H1 (cell line): ENCODE measurements around the gene ECI1. TPM values are rescaled to one million over a fixed set of nuclear protein-coding genes. Genes with fewer than 3 reads are reported as not detected.

Source experiments
- EGR1 ChIP-seq: IDR thresholded peaks from 2 replicates; pipeline ENCODE4 v1.6.1; 2011; ENCODE audit warnings: low read depth, low read length, borderline replicate concordance
- KDM4A ChIP-seq: IDR thresholded peaks from one replicate; pipeline ENCODE4 v1.7.1; 2012; ENCODE audit warnings: low read depth, mild to moderate bottlenecking, moderate library complexity, low read length, inconsistent platforms; ENCODE audit not compliant: severe bottlenecking
- KDM5A ChIP-seq: fragments of 200-600 bp; IDR thresholded peaks from 2 replicates; pipeline ENCODE4 v1.7.1; 2012; ENCODE audit warnings: mild to moderate bottlenecking, low read length, inconsistent platforms, mixed read lengths
- polyA plus RNA-seq, 7 experiments: library from polyadenylated mRNA; depleted of rRNA in 3 of 7; stranded (reverse) in 5 of 7; unstranded in 2 of 7; fragments of >200 nt in 5 of 7; fragments of 200-250 nt in 2 of 7; gene quantifications; 1 replicate in 5 of 7; 2 replicates in 1 of 7; 4 replicates in 1 of 7; pipeline versions ENCODE4 v1.2.1 to v1.2.3, GENCODE V29; 2011 to 2013; ENCODE audit warnings: missing spikeins in 2 of 7, mixed read lengths in 2 of 7
- total RNA-seq: library from RNA; stranded (reverse); fragmentation: NEBNext Ultra II Directional; extraction: Animal tissue kit (Norgen Biotek cat#: 25700); gene quantifications from 2 replicates; pipeline ENCODE4 v1.2.1, GENCODE V29; 2021
- TF ChIP-seq, protein P1 (sequence below): fragments of 300-600 bp; sonication (generic); IDR thresholded peaks from 2 replicates; pipeline ENCODE4 v1.7.1; 2012; ENCODE audit warnings: low read length, moderate library complexity, mild to moderate bottlenecking, inconsistent platforms; ENCODE audit not compliant: insufficient replicate concordance

Gene ECI1
- total and polyA plus RNA-seq, 2 of the 8 experiments (the other 6 are each of a cell fraction or from before 2014, with no cell fraction given), result 79.5 to 151 TPM

DNA sequence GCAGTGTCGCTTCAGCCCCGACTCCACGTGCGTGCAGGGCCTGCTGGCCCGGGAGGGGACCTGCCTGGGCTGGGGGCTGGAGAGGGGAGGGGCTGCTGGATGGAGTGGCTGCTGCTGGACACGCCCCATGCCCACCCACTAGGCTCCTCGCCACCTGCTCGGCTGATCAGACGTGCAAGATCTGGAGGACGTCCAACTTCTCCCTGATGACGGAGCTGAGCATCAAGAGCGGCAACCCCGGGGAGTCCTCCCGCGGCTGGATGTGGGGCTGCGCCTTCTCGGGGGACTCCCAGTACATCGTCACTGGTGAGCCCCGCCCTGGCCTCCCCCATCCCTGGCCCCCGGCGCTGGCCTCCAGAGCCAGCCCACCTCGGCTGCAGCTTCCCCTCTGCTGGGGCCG is 43.1 kb downstream of the ECI1 start (continued):
- TF ChIP-seq, protein P1, sequence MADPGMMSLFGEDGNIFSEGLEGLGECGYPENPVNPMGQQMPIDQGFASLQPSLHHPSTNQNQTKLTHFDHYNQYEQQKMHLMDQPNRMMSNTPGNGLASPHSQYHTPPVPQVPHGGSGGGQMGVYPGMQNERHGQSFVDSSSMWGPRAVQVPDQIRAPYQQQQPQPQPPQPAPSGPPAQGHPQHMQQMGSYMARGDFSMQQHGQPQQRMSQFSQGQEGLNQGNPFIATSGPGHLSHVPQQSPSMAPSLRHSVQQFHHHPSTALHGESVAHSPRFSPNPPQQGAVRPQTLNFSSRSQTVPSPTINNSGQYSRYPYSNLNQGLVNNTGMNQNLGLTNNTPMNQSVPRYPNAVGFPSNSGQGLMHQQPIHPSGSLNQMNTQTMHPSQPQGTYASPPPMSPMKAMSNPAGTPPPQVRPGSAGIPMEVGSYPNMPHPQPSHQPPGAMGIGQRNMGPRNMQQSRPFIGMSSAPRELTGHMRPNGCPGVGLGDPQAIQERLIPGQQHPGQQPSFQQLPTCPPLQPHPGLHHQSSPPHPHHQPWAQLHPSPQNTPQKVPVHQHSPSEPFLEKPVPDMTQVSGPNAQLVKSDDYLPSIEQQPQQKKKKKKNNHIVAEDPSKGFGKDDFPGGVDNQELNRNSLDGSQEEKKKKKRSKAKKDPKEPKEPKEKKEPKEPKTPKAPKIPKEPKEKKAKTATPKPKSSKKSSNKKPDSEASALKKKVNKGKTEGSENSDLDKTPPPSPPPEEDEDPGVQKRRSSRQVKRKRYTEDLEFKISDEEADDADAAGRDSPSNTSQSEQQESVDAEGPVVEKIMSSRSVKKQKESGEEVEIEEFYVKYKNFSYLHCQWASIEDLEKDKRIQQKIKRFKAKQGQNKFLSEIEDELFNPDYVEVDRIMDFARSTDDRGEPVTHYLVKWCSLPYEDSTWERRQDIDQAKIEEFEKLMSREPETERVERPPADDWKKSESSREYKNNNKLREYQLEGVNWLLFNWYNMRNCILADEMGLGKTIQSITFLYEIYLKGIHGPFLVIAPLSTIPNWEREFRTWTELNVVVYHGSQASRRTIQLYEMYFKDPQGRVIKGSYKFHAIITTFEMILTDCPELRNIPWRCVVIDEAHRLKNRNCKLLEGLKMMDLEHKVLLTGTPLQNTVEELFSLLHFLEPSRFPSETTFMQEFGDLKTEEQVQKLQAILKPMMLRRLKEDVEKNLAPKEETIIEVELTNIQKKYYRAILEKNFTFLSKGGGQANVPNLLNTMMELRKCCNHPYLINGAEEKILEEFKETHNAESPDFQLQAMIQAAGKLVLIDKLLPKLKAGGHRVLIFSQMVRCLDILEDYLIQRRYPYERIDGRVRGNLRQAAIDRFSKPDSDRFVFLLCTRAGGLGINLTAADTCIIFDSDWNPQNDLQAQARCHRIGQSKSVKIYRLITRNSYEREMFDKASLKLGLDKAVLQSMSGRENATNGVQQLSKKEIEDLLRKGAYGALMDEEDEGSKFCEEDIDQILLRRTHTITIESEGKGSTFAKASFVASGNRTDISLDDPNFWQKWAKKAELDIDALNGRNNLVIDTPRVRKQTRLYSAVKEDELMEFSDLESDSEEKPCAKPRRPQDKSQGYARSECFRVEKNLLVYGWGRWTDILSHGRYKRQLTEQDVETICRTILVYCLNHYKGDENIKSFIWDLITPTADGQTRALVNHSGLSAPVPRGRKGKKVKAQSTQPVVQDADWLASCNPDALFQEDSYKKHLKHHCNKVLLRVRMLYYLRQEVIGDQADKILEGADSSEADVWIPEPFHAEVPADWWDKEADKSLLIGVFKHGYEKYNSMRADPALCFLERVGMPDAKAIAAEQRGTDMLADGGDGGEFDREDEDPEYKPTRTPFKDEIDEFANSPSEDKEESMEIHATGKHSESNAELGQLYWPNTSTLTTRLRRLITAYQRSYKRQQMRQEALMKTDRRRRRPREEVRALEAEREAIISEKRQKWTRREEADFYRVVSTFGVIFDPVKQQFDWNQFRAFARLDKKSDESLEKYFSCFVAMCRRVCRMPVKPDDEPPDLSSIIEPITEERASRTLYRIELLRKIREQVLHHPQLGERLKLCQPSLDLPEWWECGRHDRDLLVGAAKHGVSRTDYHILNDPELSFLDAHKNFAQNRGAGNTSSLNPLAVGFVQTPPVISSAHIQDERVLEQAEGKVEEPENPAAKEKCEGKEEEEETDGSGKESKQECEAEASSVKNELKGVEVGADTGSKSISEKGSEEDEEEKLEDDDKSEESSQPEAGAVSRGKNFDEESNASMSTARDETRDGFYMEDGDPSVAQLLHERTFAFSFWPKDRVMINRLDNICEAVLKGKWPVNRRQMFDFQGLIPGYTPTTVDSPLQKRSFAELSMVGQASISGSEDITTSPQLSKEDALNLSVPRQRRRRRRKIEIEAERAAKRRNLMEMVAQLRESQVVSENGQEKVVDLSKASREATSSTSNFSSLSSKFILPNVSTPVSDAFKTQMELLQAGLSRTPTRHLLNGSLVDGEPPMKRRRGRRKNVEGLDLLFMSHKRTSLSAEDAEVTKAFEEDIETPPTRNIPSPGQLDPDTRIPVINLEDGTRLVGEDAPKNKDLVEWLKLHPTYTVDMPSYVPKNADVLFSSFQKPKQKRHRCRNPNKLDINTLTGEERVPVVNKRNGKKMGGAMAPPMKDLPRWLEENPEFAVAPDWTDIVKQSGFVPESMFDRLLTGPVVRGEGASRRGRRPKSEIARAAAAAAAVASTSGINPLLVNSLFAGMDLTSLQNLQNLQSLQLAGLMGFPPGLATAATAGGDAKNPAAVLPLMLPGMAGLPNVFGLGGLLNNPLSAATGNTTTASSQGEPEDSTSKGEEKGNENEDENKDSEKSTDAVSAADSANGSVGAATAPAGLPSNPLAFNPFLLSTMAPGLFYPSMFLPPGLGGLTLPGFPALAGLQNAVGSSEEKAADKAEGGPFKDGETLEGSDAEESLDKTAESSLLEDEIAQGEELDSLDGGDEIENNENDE, result no peak
- TF ChIP-seq EGR1 (no peak), KDM5A (no peak), KDM4A (no peak)
